ENCODE data around the gene DPP6.

The DPP6 gene

GRCh38 chr7:154541606-154542005 is 489.4 kb downstream of the DPP6 start:
- no peak overlapping the region for H3K4me3 ChIP-seq (replicated peaks; ENCODE audit: low read depth, low read length)
- H3K36me3 ChIP-seq (ENCODE audit: control insufficient read depth, insufficient read depth, low read length), result no peaks in the 10 kb centered on the region
- no peaks in the 10 kb centered on the region for H3K27me3 ChIP-seq (replicated peaks; ENCODE audit: control insufficient read depth, insufficient read depth, low read length)
- DNase-seq (ENCODE audit: extremely low read depth, insufficient read length), result no peak
- TF ChIP-seq, protein P1, sequence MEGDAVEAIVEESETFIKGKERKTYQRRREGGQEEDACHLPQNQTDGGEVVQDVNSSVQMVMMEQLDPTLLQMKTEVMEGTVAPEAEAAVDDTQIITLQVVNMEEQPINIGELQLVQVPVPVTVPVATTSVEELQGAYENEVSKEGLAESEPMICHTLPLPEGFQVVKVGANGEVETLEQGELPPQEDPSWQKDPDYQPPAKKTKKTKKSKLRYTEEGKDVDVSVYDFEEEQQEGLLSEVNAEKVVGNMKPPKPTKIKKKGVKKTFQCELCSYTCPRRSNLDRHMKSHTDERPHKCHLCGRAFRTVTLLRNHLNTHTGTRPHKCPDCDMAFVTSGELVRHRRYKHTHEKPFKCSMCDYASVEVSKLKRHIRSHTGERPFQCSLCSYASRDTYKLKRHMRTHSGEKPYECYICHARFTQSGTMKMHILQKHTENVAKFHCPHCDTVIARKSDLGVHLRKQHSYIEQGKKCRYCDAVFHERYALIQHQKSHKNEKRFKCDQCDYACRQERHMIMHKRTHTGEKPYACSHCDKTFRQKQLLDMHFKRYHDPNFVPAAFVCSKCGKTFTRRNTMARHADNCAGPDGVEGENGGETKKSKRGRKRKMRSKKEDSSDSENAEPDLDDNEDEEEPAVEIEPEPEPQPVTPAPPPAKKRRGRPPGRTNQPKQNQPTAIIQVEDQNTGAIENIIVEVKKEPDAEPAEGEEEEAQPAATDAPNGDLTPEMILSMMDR (IDR thresholded peaks at IDR 0.05; ENCODE audit: insufficient read depth, low read length, poor library complexity, severe bottlenecking), result no peak

DNA sequence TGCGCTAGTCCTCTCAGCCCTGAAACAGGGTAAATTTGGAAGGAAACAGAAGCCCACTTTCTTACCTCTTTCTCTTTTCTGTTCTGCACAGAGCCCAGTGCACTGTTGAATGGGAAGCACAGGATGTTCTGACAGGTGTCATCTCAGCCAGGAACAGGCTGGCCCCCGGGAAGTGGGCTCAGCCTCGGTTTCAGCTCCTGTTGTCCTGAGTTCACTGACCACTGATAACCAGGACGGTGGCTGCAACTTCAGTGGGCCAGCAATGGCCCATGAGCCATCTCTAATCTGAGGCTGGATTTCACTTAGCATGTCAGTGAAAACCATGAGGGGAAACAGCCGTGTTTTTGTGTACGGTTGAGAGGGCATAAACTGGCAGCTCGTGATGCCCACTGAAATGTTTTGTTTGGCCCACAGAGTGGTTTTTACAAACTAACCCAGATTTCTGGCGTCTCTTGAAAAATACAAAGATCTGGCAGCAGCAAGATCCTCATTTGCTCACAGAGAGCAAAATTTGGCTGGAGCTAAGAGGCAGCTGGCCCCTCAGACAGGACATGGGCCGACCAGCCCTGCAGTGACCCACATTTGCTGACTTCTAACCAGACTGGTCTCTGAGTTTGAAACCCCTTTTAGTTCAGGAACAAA is 494.9 kb downstream of the DPP6 start:
- TF ChIP-seq, protein P1 (IDR thresholded peaks at IDR 0.05; ENCODE audit: insufficient read depth, low read length, poor library complexity, severe bottlenecking), result no peak
- Histone ChIP-seq H3K27me3 (replicated peaks; ENCODE audit: control insufficient read depth, insufficient read depth, low read length) (no peaks in the 10 kb centered on the region), H3K36me3 (ENCODE audit: control insufficient read depth, insufficient read depth, low read length) (no peaks in the 10 kb centered on the region), H3K4me3 (replicated peaks; ENCODE audit: low read depth, low read length) (no peak overlapping the region)
- DNase-seq (ENCODE audit: extremely low read depth, insufficient read length), result no peak

DNA sequence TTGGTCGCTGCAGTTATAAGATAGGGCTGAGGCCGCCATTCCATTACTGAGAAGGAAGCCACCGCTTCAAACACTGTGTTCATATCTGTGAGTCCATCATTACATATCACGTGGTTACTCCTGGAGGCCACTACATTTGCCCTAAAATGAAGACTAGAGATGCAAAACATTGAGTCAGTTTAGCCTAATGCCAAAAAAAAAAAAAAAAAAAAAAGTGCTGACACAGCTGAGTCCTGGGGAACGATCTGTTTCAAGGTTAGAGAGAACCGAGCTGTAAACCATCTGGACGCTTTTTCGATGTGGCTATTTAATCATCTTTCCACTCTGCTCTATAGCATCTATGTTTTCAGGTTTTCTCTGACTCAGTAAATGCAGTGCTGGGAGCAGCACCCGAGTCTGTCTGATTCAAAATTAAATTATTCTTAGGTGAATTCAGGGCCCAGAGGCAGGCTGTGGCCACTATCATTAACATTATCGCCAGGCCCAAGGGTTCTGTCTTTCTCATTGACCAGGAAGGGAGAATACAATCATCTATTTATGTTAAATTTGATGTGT is 501.6 kb downstream of the DPP6 start:
- DNase-seq (ENCODE audit: extremely low read depth, insufficient read length), result no peak
- no peaks in the 10 kb centered on the region for H3K27me3 ChIP-seq (replicated peaks; ENCODE audit: control insufficient read depth, insufficient read depth, low read length)
- TF ChIP-seq, protein P1 (IDR thresholded peaks at IDR 0.05; ENCODE audit: insufficient read depth, low read length, poor library complexity, severe bottlenecking), result no peak
- no peaks in the 10 kb centered on the region for H3K36me3 ChIP-seq (ENCODE audit: control insufficient read depth, insufficient read depth, low read length)
- H3K4me3 ChIP-seq (replicated peaks; ENCODE audit: low read depth, low read length), result no peak overlapping the region

DNA sequence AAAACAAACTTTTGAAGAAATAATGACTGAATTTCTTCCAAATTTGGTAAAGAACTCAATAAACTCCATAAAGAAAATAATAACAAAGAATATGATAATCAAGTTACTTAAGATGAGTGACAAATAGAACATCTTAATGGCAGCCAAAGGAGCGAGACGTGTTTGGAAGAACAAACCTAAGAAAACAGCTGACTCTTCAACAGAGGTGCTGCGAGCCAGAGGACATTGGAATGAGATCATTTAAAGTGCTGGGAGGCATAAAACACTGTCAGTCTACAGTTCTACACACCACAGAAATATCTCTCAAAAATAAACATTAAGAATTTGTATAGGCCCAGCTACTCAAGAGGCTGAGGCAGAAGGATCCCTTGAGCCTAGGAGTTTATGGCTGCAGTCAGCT is 507.3 kb downstream of the DPP6 start:
- TF ChIP-seq, protein P1 (IDR thresholded peaks at IDR 0.05; ENCODE audit: insufficient read depth, low read length, poor library complexity, severe bottlenecking), result no peak
- no peak for DNase-seq (ENCODE audit: extremely low read depth, insufficient read length)
- Histone ChIP-seq H3K36me3 (ENCODE audit: control insufficient read depth, insufficient read depth, low read length) (no peaks in the 10 kb centered on the region), H3K27me3 (replicated peaks; ENCODE audit: control insufficient read depth, insufficient read depth, low read length) (no peaks in the 10 kb centered on the region), H3K4me3 (replicated peaks; ENCODE audit: low read depth, low read length) (no peak overlapping the region)

DNA sequence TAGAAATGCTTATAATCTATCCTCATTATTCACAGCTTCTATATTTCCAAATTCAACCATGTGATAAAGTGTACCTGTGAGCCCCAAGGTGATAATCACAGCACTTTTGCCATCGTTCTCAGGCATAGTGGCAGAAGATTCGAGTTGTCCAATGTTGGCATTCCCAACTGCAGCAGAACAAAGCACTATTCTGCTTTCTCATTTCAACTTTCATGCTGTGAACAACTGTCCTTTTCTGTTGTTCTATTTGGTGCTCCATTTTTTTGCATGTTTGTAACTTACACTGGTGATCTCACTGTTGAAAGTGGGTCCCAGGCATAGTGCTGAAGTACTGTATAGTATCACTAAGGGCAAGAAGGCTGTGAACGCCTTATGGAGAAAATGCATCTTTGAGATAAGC is 512.5 kb downstream of the DPP6 start:
- Histone ChIP-seq H3K27me3 (replicated peaks; ENCODE audit: control insufficient read depth, insufficient read depth, low read length) (no peaks in the 10 kb centered on the region), H3K4me3 (replicated peaks; ENCODE audit: low read depth, low read length) (no peak overlapping the region), H3K36me3 (ENCODE audit: control insufficient read depth, insufficient read depth, low read length) (no peaks in the 10 kb centered on the region)
- TF ChIP-seq, protein P1 (IDR thresholded peaks at IDR 0.05; ENCODE audit: insufficient read depth, low read length, poor library complexity, severe bottlenecking), result no peak
- no peak for DNase-seq (ENCODE audit: extremely low read depth, insufficient read length)

All from GM06990 (cell line).